Subcutaneous adipose tissue (tissue), 4 donors: ENCODE data around the gene DEPDC5. TPM values are rescaled to one million over a fixed set of nuclear protein-coding genes. Genes with fewer than 3 reads are reported as not detected.

Experiments
- total RNA-seq, 4 donors: library from RNA; depleted of rRNA; stranded (reverse); fragments of >200 nt; gene quantifications; one replicate each; pipeline ENCODE4 v1.1.0, GENCODE V29; 2016
- TF ChIP-seq, protein P1 (sequence below): fragments of 450-650 bp; IDR thresholded peaks from one replicate; pipeline ENCODE4 v1.5.1; 2016; ENCODE audit warnings: low read depth, mild to moderate bottlenecking, control low read depth, antibody characterized with exemption, moderate library complexity

The DEPDC5 gene
- total RNA-seq, 4 donors from 2014 or later = 13.2 to 15.6 (median 15.0) TPM

DNA sequence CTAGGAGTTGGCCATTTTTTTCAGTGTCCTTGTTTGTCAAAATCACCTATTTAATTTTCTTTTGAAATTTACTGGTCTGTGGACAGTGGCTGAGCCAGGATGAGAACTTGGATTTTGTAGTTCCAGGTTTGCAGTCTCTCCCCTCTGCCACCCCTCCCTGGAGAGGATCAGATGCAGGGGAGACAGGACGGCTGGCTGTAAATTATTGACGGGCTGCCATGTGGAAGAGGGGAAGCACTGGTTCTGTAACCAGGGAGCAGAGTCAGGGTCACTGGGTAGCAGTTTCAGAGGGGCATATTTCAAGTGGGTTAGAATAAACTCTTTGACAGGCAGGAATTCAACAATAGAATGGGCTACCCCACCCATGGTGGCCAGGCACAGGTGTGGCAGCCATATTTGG is 169.9 kb downstream of the DEPDC5 start:
- TF ChIP-seq, protein P1, sequence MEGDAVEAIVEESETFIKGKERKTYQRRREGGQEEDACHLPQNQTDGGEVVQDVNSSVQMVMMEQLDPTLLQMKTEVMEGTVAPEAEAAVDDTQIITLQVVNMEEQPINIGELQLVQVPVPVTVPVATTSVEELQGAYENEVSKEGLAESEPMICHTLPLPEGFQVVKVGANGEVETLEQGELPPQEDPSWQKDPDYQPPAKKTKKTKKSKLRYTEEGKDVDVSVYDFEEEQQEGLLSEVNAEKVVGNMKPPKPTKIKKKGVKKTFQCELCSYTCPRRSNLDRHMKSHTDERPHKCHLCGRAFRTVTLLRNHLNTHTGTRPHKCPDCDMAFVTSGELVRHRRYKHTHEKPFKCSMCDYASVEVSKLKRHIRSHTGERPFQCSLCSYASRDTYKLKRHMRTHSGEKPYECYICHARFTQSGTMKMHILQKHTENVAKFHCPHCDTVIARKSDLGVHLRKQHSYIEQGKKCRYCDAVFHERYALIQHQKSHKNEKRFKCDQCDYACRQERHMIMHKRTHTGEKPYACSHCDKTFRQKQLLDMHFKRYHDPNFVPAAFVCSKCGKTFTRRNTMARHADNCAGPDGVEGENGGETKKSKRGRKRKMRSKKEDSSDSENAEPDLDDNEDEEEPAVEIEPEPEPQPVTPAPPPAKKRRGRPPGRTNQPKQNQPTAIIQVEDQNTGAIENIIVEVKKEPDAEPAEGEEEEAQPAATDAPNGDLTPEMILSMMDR = no peak

DNA sequence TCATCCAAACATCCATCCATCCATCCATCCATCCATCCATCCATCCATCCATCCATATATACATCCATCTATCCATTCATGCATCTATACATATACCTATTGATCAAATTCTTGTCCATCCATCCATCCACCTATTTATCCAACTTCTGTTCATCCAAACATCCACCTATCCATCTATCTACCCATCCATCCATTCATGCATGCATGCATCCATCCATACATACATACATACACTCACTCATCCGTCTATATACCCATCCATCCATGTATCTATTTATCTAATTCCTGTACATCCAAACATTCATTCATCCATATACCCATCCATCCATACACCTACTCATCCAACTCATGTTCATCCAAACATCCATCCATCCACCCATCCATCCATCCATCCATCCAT is 171.2 kb downstream of the DEPDC5 start:
- TF ChIP-seq, protein P1 = no peak

DNA sequence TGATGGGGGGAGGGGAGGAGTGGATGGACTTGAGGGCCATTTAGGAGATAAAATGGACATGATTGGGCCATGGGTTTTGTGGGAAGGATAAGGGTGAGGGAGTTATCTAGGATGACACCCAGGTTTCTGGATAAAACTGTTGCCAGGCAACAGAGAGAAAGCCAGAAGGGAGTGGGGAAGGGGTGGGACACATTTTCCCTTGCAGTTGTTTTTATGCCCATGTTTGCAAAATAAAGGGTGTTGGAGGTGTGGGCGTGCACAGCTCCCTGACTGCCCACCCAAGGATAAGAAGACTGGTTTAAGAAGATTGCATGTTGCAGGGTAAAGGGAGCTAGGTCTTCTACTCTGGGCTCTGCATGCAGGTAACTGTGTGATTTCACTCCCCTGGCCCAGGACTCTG is 172.2 kb downstream of the DEPDC5 start:
- TF ChIP-seq, protein P1 = no peak

DNA sequence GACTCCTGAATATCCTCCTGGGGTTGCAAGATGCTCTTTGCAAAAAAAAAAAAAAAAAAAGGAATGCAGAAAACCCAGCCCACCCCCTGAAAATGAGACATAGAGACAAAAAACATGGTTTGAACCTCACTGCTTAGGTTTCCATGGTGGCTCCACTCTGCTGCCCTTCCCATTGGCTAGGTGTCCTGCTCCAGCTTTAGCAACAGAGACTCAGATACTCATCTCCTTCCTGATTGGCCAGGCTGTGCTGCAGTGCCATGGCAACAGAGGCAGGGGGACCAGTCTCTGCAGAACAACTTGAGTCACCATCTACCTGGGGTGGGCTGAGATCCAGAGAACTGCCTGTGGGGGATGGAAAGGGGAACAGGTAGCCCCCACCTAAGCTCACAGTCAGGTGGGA is 173.2 kb downstream of the DEPDC5 start:
- TF ChIP-seq, protein P1 = no peak

DNA sequence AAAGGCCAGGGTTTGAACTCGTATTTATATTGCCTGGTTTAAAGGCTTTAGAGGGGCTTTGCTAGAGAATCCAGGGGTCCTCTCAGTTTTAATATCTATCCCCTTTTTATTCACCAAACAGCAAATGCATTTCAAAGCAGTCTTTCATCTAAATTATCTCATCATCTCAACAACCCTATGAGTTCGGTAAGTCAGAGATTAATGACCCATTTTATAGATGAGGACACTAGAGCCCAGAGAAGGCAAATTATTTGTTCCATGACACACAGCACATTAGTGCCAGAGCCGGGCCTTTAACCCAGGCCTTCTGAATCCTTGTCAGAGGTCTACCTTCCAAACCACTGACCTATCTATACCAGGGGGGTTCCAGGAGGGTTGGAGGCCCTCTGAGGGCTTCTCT is 173.7 kb downstream of the DEPDC5 start:
- TF ChIP-seq, protein P1 = no peak

DNA sequence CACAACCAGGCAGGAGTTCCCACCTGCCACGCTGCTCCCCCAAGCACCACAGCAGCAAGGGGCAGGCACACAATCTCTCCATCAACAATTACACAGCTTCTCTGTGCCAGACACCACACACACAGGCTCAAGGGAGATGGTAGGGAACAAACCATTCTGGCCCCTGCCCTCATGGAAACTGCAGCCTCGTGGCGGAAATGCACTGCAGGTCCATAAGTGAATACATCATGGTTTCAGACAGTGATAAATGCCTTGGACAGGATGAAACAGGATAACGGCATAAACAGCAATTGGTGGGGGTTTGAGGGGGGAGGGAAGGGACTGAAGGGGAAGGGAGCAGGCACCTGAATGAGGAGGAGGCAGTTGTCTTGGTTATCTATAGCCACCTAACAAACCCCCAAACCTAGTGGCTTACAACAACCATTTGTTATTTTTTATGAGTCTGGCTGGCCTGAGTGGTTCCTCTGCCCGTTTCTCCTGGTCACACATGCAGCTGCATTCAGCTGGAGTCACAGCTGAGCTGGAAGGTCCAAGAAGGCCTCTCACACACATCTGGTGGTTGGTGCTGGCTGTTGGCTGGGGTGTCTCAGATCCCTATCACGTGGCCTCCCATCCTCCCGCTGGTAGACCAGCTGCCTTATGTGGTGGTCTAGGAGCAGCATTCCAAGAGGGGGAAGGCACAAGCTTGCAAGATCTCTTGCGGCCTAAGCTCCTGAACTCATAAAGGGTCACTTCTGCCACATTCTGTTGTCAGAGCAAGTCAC is 175.5 kb downstream of the DEPDC5 start:
- TF ChIP-seq, protein P1 = no peak

DNA sequence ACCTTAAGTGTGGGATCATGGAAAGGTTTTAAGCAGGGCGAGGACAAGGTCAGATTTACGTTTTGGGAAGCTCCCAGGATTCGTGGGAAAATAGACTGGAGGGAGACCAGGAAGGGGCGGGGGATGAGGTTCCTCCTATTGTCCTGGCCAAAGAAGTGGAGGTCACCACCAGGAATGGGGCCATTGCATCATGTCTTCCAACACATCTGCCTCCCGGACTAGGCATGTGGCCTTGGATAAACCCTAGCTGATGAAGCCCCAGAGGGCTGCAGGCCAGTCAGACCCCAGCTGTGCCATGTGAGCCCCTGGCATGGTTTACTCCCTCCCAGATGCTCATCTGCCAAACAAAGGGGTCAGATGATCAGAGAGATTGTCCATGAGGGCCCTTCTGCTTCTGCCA is 179.0 kb downstream of the DEPDC5 start:
- TF ChIP-seq, protein P1 = no peak
